Measurements from ENCODE around the gene ZDHHC7.

ZDHHC7 gene

DNA sequence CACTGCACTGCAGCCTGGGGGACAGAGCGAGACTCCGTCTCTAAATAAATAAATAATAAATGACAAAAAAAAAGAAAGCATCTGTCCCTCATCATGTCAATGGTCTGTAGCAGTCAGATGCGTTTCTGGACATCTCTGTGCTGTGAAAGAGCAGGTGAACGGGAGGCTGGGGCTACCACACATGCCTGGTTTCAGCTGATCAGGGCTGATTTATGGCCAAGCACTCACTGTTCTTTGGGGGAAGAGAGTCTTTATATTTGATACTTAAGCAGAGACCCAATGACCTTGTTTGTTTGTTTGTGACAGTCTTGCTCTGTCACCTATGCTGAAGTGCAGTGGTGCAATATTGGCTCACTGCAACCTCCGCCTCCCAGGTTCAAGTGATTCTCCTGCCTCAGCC lies 33.7 kb upstream of the ZDHHC7 start:
- Histone ChIP-seq H3K36me3 (ENCODE audit: control insufficient read depth in 2 of 2, insufficient read depth in 1 of 2, low read length in 2 of 2) (no peaks in the 10 kb centered on the region), H3K4me1 (ENCODE audit: control insufficient read depth, insufficient read depth, low read length) (no peaks in the 10 kb centered on the region; the same call in 1 of the 2 replicates), H3K27ac (ENCODE audit: extremely low read depth, low read depth, low read length) (no peak overlapping the region), H3K9me3 (ENCODE audit: control insufficient read depth, insufficient read depth, low read depth, low read length) (no peaks in the 10 kb centered on the region), H3K4me3 (ENCODE audit: low read depth, low read length) (no peak overlapping the region)
- TF ChIP-seq ZNF169 (tag by site-specific recombination; IDR thresholded peaks at IDR 0.05) (no peak), MEIS1 (CRISPR knock-in tag; IDR thresholded peaks at IDR 0.05; ENCODE audit: borderline replicate concordance) (no peak), ZNF416 (tag by site-specific recombination; IDR thresholded peaks at IDR 0.05) (no peak), ZNF623 (tag by site-specific recombination; IDR thresholded peaks at IDR 0.05) (no peak), GLIS1 (tag by site-specific recombination; IDR thresholded peaks at IDR 0.05) (no peak), ZNF514 (tag by site-specific recombination; IDR thresholded peaks at IDR 0.05) (no peak), ZNF211 (tag by site-specific recombination; IDR thresholded peaks at IDR 0.05; ENCODE audit: low read depth) (no peak), ZNF16 (tag by site-specific recombination; IDR thresholded peaks at IDR 0.05; ENCODE audit: low read depth) (no peak), ZNF768 (tag by site-specific recombination; IDR thresholded peaks at IDR 0.05) (no peak), BCL11A (tag by site-specific recombination; IDR thresholded peaks at IDR 0.05; ENCODE audit: low read depth) (no peak), ZNF24 (tag by site-specific recombination; IDR thresholded peaks at IDR 0.05) (no peak)
- TF ChIP-seq, protein P1, sequence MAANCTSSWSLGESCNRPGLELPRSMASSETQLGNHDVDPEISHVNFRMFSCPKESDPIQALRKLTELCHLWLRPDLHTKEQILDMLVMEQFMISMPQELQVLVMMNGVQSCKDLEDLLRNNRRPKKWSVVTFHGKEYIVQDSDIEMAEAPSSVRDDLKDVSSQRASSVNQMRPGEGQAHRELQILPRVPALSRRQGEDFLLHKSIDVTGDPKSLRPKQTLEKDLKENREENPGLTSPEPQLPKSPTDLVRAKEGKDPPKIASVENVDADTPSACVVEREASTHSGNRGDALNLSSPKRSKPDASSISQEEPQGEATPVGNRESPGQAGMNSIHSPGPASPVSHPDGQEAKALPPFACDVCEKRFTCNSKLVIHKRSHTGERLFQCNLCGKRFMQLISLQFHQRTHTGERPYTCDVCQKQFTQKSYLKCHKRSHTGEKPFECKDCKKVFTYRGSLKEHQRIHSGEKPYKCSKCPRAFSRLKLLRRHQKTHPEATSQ (tag by site-specific recombination; IDR thresholded peaks at IDR 0.05) = no peak
- TF ChIP-seq, protein P2, sequence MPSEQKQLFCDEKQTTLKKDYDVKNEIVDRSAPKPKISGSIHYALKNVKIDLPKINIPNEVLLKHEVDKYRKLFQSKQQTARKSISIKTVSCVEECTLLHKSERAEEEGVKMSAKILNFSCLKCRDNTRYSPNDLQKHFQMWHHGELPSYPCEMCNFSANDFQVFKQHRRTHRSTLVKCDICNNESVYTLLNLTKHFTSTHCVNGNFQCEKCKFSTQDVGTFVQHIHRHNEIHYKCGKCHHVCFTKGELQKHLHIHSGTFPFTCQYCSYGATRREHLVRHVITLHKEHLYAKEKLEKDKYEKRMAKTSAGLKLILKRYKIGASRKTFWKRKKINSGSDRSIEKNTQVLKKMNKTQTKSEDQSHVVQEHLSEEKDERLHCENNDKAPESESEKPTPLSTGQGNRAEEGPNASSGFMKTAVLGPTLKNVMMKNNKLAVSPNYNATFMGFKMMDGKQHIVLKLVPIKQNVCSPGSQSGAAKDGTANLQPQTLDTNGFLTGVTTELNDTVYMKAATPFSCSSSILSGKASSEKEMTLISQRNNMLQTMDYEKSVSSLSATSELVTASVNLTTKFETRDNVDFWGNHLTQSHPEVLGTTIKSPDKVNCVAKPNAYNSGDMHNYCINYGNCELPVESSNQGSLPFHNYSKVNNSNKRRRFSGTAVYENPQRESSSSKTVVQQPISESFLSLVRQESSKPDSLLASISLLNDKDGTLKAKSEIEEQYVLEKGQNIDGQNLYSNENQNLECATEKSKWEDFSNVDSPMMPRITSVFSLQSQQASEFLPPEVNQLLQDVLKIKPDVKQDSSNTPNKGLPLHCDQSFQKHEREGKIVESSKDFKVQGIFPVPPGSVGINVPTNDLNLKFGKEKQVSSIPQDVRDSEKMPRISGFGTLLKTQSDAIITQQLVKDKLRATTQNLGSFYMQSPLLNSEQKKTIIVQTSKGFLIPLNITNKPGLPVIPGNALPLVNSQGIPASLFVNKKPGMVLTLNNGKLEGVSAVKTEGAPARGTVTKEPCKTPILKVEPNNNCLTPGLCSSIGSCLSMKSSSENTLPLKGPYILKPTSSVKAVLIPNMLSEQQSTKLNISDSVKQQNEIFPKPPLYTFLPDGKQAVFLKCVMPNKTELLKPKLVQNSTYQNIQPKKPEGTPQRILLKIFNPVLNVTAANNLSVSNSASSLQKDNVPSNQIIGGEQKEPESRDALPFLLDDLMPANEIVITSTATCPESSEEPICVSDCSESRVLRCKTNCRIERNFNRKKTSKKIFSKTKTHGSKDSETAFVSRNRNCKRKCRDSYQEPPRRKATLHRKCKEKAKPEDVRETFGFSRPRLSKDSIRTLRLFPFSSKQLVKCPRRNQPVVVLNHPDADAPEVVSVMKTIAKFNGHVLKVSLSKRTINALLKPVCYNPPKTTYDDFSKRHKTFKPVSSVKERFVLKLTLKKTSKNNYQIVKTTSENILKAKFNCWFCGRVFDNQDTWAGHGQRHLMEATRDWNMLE (tag by site-specific recombination; conservative IDR thresholded peaks at IDR 0.05; ENCODE audit: low read depth) = no peak
- CTCF ChIA-PET = no interaction called here
- POLR2A ChIA-PET = no interaction called here

GRCh38 chr16:85042606-85043005 lies 31.3 kb upstream of the ZDHHC7 start:
- Histone ChIP-seq H3K36me3 (ENCODE audit: control insufficient read depth in 2 of 2, insufficient read depth in 1 of 2, low read length in 2 of 2) (no peaks in the 10 kb centered on the region), H3K4me3 (ENCODE audit: low read depth, low read length) (no peak overlapping the region), H3K4me1 (ENCODE audit: control insufficient read depth, insufficient read depth, low read length) (no peaks in the 10 kb centered on the region; the same call in 1 of the 2 replicates), H3K9me3 (ENCODE audit: control insufficient read depth, insufficient read depth, low read depth, low read length) (no peaks in the 10 kb centered on the region), H3K27ac (ENCODE audit: extremely low read depth, low read depth, low read length) (no peak overlapping the region)
- CTCF ChIA-PET = interaction anchor here (0.6 to 1.1 kb wide), 3 partner anchors 13 to 58 kb away, joined by 3 to 4 read pairs (median 3); no protein-coding TSS in a partner anchor
- POLR2A ChIA-PET = no interaction called here
- TF ChIP-seq, protein P3, sequence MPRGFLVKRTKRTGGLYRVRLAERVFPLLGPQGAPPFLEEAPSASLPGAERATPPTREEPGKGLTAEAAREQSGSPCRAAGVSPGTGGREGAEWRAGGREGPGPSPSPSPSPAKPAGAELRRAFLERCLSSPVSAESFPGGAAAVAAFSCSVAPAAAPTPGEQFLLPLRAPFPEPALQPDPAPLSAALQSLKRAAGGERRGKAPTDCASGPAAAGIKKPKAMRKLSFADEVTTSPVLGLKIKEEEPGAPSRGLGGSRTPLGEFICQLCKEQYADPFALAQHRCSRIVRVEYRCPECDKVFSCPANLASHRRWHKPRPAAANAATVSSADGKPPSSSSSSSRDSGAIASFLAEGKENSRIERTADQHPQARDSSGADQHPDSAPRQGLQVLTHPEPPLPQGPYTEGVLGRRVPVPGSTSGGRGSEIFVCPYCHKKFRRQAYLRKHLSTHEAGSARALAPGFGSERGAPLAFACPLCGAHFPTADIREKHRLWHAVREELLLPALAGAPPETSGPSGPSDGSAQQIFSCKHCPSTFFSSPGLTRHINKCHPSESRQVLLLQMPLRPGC (tag by site-specific recombination; IDR thresholded peaks at IDR 0.05) = no peak
- TF ChIP-seq, protein P1 (tag by site-specific recombination; IDR thresholded peaks at IDR 0.05) = no peak
- TF ChIP-seq, protein P4, sequence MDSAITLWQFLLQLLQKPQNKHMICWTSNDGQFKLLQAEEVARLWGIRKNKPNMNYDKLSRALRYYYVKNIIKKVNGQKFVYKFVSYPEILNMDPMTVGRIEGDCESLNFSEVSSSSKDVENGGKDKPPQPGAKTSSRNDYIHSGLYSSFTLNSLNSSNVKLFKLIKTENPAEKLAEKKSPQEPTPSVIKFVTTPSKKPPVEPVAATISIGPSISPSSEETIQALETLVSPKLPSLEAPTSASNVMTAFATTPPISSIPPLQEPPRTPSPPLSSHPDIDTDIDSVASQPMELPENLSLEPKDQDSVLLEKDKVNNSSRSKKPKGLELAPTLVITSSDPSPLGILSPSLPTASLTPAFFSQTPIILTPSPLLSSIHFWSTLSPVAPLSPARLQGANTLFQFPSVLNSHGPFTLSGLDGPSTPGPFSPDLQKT (IDR thresholded peaks at IDR 0.05; ENCODE audit: borderline replicate concordance, low read depth, low read length) = no peak
- no peak for TF ChIP-seq ZFP3 (tag by site-specific recombination; IDR thresholded peaks at IDR 0.05; ENCODE audit: low read depth)
- TF ChIP-seq ZNF175 (tag by site-specific recombination; IDR thresholded peaks at IDR 0.05) = no peak
- no peak for TF ChIP-seq EGR2 (tag by site-specific recombination; IDR thresholded peaks at IDR 0.05; ENCODE audit: low read depth)
- no peak for TF ChIP-seq ZNF791 (tag by site-specific recombination; IDR thresholded peaks at IDR 0.05)
- no peak for TF ChIP-seq ZNF514 (tag by site-specific recombination; IDR thresholded peaks at IDR 0.05)
- no peak for TF ChIP-seq ZNF335 (tag by site-specific recombination; conservative IDR thresholded peaks at IDR 0.05)
- TF ChIP-seq ZNF266 (tag by site-specific recombination; IDR thresholded peaks at IDR 0.05; ENCODE audit: low read depth) = no peak
- no peak for TF ChIP-seq ZNF311 (tag by site-specific recombination; IDR thresholded peaks at IDR 0.05; ENCODE audit: borderline replicate concordance)

Measured in HEK293 (cell line).